Measurements from ENCODE around the gene PAPPA2. TPM values are rescaled to one million over a fixed set of nuclear protein-coding genes. Genes with fewer than 3 reads are reported as not detected.

The PAPPA2 gene
- total and polyA plus RNA-seq, 9 of the 15 experiments (the other 6 are each of a cell fraction or from before 2014, with no cell fraction given): 0.01 to 0.15 (median 0.05) TPM; not detected in 2

DNA sequence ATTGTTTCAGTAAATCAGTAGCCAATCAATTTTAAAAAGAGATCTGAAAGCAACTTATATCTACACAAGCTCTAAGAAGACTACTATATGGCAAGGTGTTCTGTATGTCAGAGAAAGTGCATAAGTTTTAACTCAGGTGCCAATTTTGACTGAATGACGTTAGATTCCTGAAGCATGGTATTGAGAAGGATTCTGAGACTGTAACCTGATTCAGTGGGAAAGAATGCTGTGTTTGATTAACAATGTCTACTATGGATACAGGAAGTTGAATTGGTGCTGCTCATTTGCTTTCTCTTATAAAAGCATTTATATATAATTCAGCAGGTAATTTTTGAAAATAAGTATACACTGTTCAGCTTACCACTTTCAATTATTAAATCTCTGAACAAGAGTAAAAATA is 156.3 kb downstream of the PAPPA2 start:
- Histone ChIP-seq H3K4me3 (no peak overlapping the region), H3K27ac (ENCODE audit: extremely low read depth, low read depth, low read length) (no peak overlapping the region), H3K9ac (ENCODE audit: insufficient read depth in 1 of 2, low read depth in 2 of 2, low read length in 2 of 2) (no peak overlapping the region), H3K9me1 (ENCODE audit: control insufficient read depth, insufficient read depth, low read length) (no peaks in the 10 kb centered on the region), H4K20me1 (replicated peaks; ENCODE audit: control insufficient read depth, insufficient read depth, low read length) (no peaks in the 10 kb centered on the region), H2AFZ (ENCODE audit: low read depth, low read length) (no peak overlapping the region), H3K79me2 (ENCODE audit: control insufficient read depth, insufficient read depth, low read length) (no peaks in the 10 kb centered on the region), H3K9me3 (replicated peaks; ENCODE audit: control insufficient read depth, insufficient read depth, low read depth, low read length) (no peaks in the 10 kb centered on the region), H3K36me3 (ENCODE audit: control insufficient read depth, insufficient read depth, low read length) (no peaks in the 10 kb centered on the region), H3K4me1 (replicated peaks in 1 of 2; ENCODE audit: control insufficient read depth in 2 of 2, insufficient read depth in 2 of 2, low read length in 2 of 2) (no peaks in the 10 kb centered on the region), H3K4me2 (ENCODE audit: insufficient read depth, low read length) (no peak overlapping the region), H3K27me3 (ENCODE audit: control insufficient read depth in 2 of 2, insufficient read depth in 2 of 2, low read length in 2 of 2) (no peaks in the 10 kb centered on the region)
- ChIA-PET POLR2A (no interaction called here), CTCF (ENCODE audit: low intra/inter-chr PET ratio) (no interaction called here)
- in situ Hi-C loops (cut with MboI): no loop called here
- FAIRE-seq (no peak), DNase-seq (ENCODE audit: extremely low read depth in 1 of 4, low spot score in 3 of 4) (no peak), ATAC-seq (no peak)
- BruUV-seq (replicated peaks): no TSS peak
- 0% methylated on average over 1 of the region's 1 CpG for WGBS (ENCODE audit: insufficient coverage, low coverage, missing lambda C conversion rate)
- intact Hi-C loops (cut with micrococcal nuclease): no loop called here
- TF ChIP-seq ILK (tag; IDR thresholded peaks at IDR 0.05; ENCODE audit: borderline replicate concordance, low read depth): no peak
- TF ChIP-seq ZBTB1 (CRISPR knock-in tag; IDR thresholded peaks at IDR 0.05; ENCODE audit: borderline replicate concordance, low read depth): no peak
- TF ChIP-seq TOE1 (IDR thresholded peaks at IDR 0.05; ENCODE audit: borderline replicate concordance): no peak
- no peak for TF ChIP-seq TOE1 (CRISPR knock-in tag; IDR thresholded peaks at IDR 0.05; ENCODE audit: borderline replicate concordance, low read depth)
- TF ChIP-seq, protein P1, sequence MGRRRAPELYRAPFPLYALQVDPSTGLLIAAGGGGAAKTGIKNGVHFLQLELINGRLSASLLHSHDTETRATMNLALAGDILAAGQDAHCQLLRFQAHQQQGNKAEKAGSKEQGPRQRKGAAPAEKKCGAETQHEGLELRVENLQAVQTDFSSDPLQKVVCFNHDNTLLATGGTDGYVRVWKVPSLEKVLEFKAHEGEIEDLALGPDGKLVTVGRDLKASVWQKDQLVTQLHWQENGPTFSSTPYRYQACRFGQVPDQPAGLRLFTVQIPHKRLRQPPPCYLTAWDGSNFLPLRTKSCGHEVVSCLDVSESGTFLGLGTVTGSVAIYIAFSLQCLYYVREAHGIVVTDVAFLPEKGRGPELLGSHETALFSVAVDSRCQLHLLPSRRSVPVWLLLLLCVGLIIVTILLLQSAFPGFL (CRISPR knock-in tag; IDR thresholded peaks at IDR 0.05): no peak
- no peak for TF ChIP-seq XRCC4 (IDR thresholded peaks at IDR 0.05; ENCODE audit: extremely low read depth, insufficient read depth, insufficient read length)
- TF ChIP-seq HNRNPLL (IDR thresholded peaks at IDR 0.05; ENCODE audit: low read depth, low read length, poor library complexity, severe bottlenecking): no peak
- no peak for TF ChIP-seq RHOXF2B (CRISPR knock-in tag; conservative IDR thresholded peaks at IDR 0.05)
- TF ChIP-seq RBM17 (IDR thresholded peaks at IDR 0.05; ENCODE audit: borderline replicate concordance, low read depth, low read length): no peak
- TF ChIP-seq, protein P2, sequence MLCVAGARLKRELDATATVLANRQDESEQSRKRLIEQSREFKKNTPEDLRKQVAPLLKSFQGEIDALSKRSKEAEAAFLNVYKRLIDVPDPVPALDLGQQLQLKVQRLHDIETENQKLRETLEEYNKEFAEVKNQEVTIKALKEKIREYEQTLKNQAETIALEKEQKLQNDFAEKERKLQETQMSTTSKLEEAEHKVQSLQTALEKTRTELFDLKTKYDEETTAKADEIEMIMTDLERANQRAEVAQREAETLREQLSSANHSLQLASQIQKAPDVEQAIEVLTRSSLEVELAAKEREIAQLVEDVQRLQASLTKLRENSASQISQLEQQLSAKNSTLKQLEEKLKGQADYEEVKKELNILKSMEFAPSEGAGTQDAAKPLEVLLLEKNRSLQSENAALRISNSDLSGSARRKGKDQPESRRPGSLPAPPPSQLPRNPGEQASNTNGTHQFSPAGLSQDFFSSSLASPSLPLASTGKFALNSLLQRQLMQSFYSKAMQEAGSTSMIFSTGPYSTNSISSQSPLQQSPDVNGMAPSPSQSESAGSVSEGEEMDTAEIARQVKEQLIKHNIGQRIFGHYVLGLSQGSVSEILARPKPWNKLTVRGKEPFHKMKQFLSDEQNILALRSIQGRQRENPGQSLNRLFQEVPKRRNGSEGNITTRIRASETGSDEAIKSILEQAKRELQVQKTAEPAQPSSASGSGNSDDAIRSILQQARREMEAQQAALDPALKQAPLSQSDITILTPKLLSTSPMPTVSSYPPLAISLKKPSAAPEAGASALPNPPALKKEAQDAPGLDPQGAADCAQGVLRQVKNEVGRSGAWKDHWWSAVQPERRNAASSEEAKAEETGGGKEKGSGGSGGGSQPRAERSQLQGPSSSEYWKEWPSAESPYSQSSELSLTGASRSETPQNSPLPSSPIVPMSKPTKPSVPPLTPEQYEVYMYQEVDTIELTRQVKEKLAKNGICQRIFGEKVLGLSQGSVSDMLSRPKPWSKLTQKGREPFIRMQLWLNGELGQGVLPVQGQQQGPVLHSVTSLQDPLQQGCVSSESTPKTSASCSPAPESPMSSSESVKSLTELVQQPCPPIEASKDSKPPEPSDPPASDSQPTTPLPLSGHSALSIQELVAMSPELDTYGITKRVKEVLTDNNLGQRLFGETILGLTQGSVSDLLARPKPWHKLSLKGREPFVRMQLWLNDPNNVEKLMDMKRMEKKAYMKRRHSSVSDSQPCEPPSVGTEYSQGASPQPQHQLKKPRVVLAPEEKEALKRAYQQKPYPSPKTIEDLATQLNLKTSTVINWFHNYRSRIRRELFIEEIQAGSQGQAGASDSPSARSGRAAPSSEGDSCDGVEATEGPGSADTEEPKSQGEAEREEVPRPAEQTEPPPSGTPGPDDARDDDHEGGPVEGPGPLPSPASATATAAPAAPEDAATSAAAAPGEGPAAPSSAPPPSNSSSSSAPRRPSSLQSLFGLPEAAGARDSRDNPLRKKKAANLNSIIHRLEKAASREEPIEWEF (CRISPR knock-in tag; IDR thresholded peaks at IDR 0.05): no peak
- TF ChIP-seq, protein P3, sequence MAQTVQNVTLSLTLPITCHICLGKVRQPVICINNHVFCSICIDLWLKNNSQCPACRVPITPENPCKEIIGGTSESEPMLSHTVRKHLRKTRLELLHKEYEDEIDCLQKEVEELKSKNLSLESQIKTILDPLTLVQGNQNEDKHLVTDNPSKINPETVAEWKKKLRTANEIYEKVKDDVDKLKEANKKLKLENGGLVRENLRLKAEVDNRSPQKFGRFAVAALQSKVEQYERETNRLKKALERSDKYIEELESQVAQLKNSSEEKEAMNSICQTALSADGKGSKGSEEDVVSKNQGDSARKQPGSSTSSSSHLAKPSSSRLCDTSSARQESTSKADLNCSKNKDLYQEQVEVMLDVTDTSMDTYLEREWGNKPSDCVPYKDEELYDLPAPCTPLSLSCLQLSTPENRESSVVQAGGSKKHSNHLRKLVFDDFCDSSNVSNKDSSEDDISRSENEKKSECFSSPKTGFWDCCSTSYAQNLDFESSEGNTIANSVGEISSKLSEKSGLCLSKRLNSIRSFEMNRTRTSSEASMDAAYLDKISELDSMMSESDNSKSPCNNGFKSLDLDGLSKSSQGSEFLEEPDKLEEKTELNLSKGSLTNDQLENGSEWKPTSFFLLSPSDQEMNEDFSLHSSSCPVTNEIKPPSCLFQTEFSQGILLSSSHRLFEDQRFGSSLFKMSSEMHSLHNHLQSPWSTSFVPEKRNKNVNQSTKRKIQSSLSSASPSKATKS (CRISPR knock-in tag; IDR thresholded peaks at IDR 0.05): no peak
- no peak for TF ChIP-seq SMARCC2 (IDR thresholded peaks at IDR 0.05; ENCODE audit: low read depth)
